HG02970 (cell line): Measurements from ENCODE around the gene SETDB1.
"Not testable (repeated sequence)": the region's sequence is repeated elsewhere in the genome, so short reads cannot be mapped to it uniquely, and the experiment has no call there.

Source experiments
- ATAC-seq: cut with Tn5 transposase; IDR thresholded peaks from one replicate; pipeline ENCODE4 v1.9.1; 2021; ENCODE audit warnings: mild to moderate bottlenecking, moderate library complexity, moderate number of reproducible peaks; ENCODE audit not compliant: unreplicated experiment, low FRiP score

The SETDB1 gene

GRCh38 chr1:150928286-150928685, 2.1 kb downstream of the SETDB1 start:
- no peak for ATAC-seq

- not testable (repeated sequence) for ATAC-seq
These were observed 2.6 kb downstream of the SETDB1 start for GRCh38 chr1:150928775-150929174.

GRCh38 chr1:150931773-150932172, 5.6 kb downstream of the SETDB1 start:
- ATAC-seq = no peak

- no peak for ATAC-seq
These were observed 18.7 kb downstream of the SETDB1 start for GRCh38 chr1:150944856-150945255.

- no peak for ATAC-seq
These were observed 28.5 kb downstream of the SETDB1 start for GRCh38 chr1:150954708-150955107.

- no peak for ATAC-seq
These were observed 29.1 kb downstream of the SETDB1 start for GRCh38 chr1:150955280-150955679.

- no peak for ATAC-seq
These were observed 31.5 kb downstream of the SETDB1 start for GRCh38 chr1:150957666-150958065.

GRCh38 chr1:150960646-150961045, 34.5 kb downstream of the SETDB1 start:
- ATAC-seq = no peak

GRCh38 chr1:150961756-150962155, 35.6 kb downstream of the SETDB1 start:
- ATAC-seq = no peak

- ATAC-seq = no peak
These were observed 37.4 kb downstream of the SETDB1 start for GRCh38 chr1:150963321-150964163.

GRCh38 chr1:150964164-150964489, 38.0 kb downstream of the SETDB1 start:
- ATAC-seq = no peak

- ATAC-seq = no peak
These were observed 39.4 kb downstream of the SETDB1 start for GRCh38 chr1:150965605-150966004.

- no peak for ATAC-seq
These were observed 39.8 kb downstream of the SETDB1 start for GRCh38 chr1:150966011-150966410.

GRCh38 chr1:150967936-150968335, 41.8 kb downstream of the SETDB1 start:
- ATAC-seq = no peak

GRCh38 chr1:150968491-150968890, 42.3 kb downstream of the SETDB1 start:
- ATAC-seq = no peak

- no peak for ATAC-seq
These were observed 43.5 kb downstream of the SETDB1 start for GRCh38 chr1:150969626-150970025.

GRCh38 chr1:150970808-150971582, 44.8 kb downstream of the SETDB1 start:
- no peak for ATAC-seq

- no peak for ATAC-seq
These were observed 45.6 kb downstream of the SETDB1 start for GRCh38 chr1:150971583-150972416.

GRCh38 chr1:150972417-150972940, 46.3 kb downstream of the SETDB1 start:
- no peak for ATAC-seq

- ATAC-seq = no peak
These were observed 47.2 kb downstream of the SETDB1 start for GRCh38 chr1:150973258-150973835.
